Stimulated activated CD4-positive, alpha-beta T cell treated with anti-CD3 and anti-CD28 coated beads, Interleukin-1b, Interleukin-23, amount 100 ng/mL, for 4 hours (primary cell): ENCODE results near the gene POLR3GL.
A peak's percentile ranks its signal among the peaks of the same experiment; 100 is the strongest.

Experiments
- DNase-seq, 2 donors: peaks; one replicate each; pipeline ENCODE4 v3.0.0-alpha.2; 2020; ENCODE audit warnings: low read depth in 2 of 2

Gene POLR3GL

DNA sequence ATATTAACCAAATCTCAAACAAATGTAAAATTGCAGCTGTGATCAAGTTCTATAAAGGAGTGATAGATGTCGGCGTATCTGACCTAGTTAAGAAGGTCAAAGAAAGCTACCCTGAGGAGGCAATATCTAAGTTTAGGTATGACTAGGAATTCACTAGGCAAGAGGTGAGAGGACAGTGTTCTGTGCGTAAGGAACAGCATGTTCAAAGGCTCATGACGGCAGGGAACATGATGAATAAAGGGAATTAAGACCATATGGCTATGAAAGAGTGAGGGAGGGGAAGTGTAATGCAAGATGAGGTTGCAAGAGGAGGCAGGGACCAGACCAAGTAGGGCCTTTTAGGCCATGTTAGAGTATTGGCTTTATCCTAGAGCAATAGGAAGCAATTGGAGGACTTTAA is 15.3 kb upstream of the POLR3GL start:
- DNase-seq = no peak

DNA sequence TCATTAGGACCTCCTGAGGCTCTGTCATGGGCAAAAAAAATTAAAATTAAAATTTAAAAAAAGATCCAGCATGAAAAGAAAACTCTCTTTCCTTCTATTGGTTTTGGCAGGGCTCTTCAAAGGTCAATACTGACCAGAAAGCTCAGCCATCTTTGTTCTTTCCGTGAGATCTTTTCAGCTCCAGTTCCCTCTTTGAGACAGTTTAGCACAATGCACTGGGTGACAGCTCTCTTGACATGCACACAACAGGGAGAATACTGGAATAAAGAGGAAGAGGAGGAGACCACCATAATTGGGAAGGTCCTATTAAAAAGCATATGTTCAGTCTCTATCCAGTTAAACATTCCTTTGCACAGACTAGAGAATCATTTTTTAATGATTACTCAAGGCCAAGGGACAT is 13.0 kb upstream of the POLR3GL start:
- no peak for DNase-seq

GRCh38 chr1:145952903-145953302 is 11.6 kb upstream of the POLR3GL start:
- no peak for DNase-seq

DNA sequence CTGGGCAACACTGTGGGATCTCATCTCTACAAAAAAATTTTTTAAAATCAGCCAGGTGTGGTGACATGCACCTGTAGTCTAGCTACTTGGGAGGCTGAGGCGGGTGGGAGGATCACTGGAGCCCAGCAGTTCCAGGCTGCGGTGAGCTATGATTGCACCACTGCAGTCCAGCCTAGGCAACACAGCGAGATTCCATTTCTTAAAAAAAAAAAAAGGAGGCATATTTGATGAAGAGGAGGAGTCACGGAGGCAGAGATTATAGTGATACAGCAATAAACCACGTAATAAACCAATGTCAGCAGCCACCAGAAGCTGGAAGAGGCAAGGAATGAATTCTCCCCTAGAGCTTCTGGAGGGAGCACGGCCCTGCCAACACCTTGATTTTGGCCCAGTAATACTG is 10.6 kb upstream of the POLR3GL start:
- DNase-seq = no peak

- no peak for DNase-seq
These were observed 9.1 kb upstream of the POLR3GL start for GRCh38 chr1:145955436-145955835.

DNA sequence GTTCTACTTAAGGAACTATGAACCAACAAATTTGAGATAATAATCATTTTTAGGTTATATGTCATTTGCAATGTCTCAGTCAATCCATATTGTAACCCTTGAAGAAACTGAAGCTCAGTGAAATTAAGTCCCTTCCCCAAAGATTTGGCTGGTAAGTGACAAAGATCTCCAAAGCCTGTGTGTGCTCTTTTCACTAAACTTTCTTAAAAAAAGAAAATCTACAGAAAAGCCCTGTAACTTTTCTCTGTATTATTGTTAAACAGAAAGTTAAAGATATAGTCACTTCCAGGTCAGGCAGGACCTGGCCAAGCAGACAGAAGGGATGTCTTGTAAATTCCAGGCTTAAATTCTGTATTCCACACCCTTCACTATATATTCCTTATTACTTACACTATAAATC is 8.1 kb upstream of the POLR3GL start:
- no peak for DNase-seq

GRCh38 chr1:145956781-145957442 is 7.6 kb upstream of the POLR3GL start:
- DNase-seq = no peak

GRCh38 chr1:145957443-145958319 is 6.8 kb upstream of the POLR3GL start, which contains the start of gene LIX1L:
TSS of gene LIX1L (minus strand) at chr1:145958017. CDS start at chr1:145957927, 90 bp downstream.
- DNase-seq = peak; percentile 88

DNA sequence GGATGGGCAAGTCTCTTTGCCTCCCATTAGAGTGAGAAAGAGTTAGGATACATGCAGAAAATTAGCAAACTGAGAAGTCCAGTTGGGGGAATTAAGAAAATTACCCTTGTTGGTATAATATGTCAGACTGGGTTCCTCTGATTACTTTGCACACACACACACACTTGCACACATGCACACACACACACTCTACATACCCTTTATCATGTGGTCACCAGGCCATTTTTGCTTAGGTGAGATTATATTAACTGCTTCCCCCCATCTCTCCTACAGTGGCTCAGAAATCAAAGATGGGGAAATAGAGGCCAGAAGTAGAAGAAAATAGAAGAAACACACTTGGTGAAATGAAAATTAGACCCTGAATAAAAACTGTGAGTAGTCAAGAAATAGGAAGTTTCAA is 5.8 kb upstream of the POLR3GL start:
- DNase-seq = no peak

- no peak for DNase-seq
These were observed 5.2 kb upstream of the POLR3GL start for GRCh38 chr1:145959333-145959732.

GRCh38 chr1:145959957-145960467 is 4.5 kb upstream of the POLR3GL start:
- no peak for DNase-seq

GRCh38 chr1:145960468-145961108 is 3.9 kb upstream of the POLR3GL start:
- peak in 1 of 2 donors; percentile 38 for DNase-seq

DNA sequence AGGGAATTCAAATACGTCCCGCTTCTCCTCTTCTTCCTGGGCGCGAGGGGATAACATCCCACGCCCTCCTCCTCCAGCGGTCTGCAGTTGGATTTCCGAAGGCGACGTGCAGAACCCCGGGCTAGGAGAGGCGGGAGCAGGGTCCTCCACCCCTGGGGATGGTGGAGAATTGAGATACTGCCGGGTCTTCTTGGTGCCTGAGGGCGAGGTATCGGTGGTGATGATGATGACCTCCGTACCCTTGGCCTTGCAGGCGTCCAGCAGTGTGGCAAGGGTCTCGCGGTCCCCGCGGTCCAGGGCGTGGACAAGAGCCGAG is 3.4 kb upstream of the POLR3GL start:
- no peak for DNase-seq

GRCh38 chr1:145961425-145962156 is 2.9 kb upstream of the POLR3GL start:
- DNase-seq = peak in 1 of 2 donors; percentile 51

DNA sequence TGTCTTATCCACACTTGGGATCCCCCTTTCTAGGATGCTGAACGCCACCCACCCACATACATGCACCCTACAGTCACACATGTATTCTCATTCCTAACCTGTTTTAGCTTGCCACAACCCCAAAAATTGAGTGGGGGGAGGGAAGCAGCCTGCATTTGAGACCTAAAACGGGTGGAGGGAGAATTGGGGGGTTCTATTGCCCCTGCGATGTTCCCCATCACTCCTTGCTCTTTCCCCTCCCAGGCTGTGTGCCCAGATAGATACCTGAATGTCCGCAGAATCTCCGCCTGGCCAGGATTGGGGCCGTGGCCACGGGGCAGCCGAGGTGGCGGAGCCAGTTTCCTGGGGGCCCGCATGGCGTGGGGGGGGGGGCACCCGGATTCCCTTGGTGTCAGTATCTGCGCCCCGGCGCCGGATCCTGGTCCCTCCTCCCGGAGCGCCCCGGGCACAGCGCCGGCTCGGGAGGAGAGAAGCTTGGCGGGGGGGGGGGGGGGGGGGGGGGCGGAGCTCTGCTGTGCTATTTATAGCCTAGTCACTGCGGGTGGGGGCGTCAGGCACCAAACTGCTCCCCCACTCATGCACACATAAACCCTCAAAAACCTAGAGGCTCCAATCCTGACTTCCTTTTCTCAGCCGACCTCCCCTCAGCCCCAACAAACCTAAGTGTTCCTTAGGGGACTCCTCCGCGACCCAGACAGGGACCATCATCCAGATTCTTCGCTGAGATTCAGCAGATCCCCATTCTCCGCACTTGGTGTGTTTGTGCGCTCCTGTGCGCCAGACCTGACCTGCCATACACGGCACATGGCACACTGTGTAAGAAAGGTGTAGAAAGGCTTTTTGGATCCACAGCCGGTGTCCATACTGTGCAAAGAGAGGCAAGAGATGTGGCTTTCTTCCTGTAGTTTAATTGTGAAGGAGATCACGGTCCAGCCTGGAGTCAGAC is 2.1 kb upstream of the POLR3GL start:
- DNase-seq = peak in 1 of 2 donors; percentile 34

DNA sequence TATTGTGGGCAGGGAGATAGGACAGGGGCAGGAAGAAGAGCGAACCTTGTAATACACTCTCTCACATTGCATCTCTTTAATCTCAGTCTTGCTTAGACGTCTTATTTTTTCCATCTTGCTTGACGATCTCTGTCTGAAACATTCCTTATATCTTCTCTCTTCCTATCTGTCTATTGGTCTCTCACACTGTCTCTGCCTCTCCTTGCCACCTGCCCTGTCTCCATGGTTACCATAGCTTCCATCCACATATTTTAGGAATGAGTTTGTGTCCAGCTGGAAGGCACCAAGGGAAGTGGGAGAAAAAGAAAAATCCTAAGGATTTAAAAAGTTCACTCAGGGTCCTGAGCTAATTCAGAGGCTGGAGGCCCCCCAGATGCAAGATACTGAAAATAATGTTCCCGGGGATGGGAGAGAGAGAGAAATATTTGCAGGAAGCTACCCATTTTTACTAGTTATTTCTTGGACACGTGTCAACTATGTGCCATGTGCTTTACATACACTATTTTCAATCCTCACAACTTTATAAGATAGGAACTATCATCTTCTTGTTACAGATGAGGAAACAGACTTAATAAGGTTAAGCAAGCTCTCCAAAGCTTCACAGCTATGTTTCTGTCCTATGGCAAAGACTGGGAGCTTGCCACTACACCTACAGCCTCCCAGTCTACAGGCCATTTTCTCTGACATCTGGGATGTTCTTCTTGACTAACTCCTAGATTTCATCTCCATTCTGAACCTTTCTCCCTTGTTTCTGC is 1.0 kb upstream of the POLR3GL start:
- no peak for DNase-seq

- no peak for DNase-seq
These were observed 742 bp downstream of the POLR3GL start for GRCh38 chr1:145965119-145965744.

- DNase-seq = no peak
These were observed 2.8 kb downstream of the POLR3GL start for GRCh38 chr1:145967288-145967687.

- no peak for DNase-seq
These were observed 8.1 kb downstream of the POLR3GL start for GRCh38 chr1:145972580-145972979.
